GF-D8 (cell line): ENCODE results near the gene CEP170B.

Experiments used
- DNase-seq: peaks from one replicate; lab custom pipeline; 2025; lab: John Stamatoyannopoulos, UW

The CEP170B gene

DNA sequence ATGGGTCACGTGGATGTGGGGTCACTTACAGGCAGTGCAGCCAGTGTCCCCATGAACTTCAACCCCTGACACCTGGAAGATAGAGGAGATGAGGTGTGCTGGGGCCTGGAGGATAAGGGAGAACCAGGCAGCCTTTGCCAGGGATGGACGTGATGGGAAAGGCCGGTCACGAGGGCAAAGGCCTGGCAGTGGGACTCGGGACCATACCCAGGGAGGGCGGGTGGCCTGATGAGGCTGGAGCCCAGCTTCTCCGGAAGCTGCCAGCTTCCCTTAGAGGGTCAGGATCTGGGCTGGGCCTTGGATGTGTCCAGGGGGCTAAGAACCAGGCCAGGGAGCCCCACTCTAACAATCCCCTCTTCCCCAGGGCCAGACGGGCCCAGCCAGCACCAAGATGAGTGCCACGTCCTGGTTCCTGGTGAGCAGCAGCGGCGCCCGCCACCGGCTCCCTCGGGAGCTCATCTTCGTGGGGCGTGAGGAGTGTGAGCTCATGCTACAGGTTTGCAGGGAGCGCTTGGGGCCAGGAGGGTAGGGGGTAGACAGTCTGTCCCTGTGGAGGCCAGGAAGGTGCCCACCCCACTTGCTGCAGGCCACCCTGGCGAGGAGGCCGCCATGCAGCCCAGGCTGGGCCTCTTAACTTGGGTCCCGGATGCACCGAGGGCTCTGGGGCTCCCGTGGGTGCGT, 3.1 kb downstream of the CEP170B start:
- no peak for DNase-seq

DNA sequence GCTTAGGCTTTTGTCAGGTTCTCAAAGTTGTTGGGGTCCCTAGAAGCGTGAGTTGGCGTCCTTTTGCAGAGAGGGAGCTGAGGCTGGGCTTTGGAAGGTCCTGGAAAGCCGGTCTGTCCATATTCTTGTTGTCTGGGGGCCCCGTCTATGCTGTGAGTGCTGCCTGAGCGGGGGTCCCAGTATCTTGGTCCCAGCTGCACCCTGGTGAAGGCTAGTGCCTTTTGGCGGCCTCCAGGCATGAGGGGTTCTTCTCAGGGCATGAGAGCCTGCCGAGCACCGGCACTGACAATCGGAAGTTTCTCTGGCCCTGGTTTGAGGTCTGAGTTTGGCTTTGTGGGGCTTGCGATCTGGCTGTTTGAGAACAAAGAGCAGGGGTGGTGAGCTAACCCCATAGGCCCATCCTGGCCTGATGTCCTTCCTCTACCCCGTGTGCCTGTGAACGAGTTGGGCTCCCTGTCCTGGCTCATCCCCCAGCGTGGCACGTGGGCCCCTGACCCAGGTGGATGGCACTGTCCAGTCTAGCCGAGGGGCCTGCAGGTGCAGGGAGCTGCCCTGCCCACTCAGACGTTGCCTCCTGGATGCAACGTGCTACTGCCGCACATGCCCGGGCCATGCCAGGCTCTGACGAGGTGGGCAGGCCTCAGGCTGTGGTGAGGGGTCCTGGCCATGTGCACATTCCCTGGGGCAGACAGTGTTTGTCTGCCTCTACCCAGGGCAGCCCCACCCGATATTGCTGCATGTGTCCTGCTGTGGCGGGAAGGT, 3.9 kb downstream of the CEP170B start:
- no peak for DNase-seq

DNA sequence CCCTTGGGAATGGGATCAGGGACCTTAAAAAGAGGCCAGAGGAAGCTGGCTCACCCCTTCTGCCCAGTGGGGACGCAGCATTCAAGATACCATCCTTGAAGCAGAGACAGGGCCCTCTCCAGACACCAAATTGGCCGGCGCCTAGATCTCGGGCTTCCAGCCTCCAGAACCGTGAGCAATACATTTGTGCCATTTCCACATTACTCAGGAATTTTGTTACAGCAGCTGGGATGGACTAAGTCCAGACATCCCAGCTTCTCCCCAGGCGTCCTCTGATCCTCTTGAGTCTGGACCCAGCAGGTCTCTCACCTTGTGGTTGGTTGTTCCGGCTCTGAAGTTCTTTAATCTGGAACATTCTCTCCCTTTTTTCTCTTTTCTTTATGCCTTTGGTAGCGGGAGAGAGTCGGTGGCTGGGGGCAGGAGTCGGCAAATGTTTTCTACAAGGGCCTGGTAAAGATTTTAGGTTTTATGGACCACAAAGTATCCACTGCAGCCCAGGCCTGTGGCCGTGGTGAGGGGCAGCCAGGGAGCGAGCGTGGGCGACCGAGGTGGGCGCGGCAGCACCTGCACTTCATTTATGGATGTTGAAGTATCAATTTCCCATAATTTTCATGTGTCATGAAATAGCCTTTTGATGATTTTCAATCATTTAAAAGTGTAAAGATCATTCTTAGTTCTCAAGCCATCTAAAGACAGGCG, 4.8 kb downstream of the CEP170B start:
- DNase-seq, result no peak

- DNase-seq, result no peak
Measured at GRCh38 chr14:104870368-104871144, 5.5 kb downstream of the CEP170B start.

DNA sequence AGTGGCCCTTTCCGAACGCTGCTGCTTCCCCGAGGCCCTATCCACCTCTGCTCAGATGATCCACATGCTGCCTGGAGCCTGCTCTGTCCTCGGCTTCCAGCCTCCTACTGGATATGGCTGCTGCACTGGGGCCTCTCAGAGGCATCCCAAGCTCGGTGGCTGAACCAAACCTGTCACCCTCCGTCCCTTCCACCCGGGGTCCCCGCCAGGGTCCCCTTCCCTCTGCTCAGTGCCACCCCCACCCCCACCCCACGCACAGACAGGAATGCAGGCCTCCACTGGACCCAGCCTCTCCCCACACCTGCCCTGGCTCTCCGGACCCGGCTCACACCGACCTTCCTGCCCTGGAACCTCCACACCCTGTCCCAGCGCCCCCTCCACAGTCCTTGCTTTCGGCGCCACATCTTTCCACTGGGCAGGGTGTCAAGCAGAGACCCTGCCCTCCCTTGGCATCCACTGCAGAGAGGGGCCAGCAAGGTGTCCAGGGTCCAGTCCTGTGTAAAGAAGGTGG, 6.1 kb downstream of the CEP170B start:
- no peak for DNase-seq

GRCh38 chr14:104871656-104872468, 6.8 kb downstream of the CEP170B start:
- no peak for DNase-seq

GRCh38 chr14:104872469-104873341, 7.6 kb downstream of the CEP170B start:
- no peak for DNase-seq

DNA sequence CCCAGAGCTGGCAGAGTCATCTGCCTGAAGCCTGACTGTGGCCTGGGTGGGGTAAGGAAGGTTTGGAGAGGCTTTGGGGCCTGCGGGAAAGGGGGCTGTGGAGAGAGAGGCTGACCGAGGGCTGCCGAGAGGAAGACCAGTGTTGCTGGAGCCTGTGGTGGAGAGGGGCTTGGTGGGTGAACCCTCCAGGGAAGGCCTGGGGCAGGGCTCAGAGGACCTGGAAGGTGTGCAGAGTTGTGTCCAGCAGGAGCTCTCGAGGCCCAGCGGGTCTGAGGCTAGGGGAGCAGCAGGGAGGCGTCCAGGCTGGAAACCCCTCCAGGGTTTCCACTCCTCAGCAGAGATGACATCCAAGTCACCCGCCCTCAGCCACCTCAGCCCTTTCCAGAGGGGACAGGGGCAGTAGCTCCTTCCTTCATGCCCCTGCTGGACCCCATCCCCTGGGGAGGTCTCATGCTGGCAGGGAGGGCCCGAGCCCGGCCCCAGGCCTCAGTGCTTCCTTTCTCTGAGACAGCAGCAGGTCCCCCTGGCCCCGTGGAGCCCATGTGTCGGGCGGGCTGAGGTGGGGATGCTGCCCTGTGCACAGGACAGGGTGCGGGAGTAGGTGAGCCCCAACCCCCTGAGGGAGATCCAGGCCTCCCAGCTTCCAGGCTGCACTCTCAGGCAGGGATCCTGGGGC, 8.4 kb downstream of the CEP170B start:
- no peak for DNase-seq

DNA sequence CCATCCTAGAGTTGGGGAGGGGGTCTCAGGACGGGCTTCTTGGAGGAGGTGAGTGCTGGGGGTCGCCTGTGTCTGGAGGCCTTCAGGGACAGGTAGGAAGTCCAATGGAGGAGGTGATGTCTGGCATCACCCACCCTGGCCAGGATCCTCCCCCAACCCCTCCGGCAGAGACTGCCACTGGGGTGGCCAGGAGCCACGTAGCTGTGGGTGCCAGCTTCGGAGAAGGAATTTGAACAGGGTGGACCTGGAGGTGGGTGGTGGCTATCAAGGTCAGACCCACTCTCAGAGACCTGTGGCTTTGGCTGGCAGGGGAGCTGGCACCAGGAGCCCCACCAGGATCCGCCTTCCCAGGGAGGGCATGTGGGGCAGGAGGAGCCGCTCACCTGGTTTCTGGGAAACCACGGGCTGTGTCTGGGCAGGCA, 9.1 kb downstream of the CEP170B start:
- DNase-seq, result no peak

GRCh38 chr14:104874571-104875411, 9.7 kb downstream of the CEP170B start:
- no peak for DNase-seq

DNA sequence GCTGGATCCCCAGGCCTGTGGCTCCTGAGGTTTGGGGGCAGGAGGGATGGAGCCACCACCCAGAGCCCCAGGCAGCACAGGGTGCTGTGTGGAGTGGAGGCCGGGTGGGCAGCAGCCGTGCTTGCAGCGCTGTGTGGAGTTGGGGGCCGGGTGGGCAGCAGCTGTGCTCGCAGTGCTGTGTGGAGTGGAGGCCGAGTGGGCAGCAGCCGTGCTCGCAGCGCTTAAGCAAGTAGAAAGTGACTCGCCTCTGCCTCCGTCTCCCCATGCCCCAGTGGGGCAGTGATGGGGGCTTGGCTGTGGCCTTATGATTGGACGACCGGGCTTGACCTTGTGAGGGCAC, 10.3 kb downstream of the CEP170B start:
- no peak for DNase-seq

GRCh38 chr14:104875811-104876210, 10.7 kb downstream of the CEP170B start:
- DNase-seq, result no peak

GRCh38 chr14:104876251-104876699, 11.2 kb downstream of the CEP170B start:
- DNase-seq, result no peak

GRCh38 chr14:104877066-104877805, 12.2 kb downstream of the CEP170B start:
- DNase-seq, result no peak

DNA sequence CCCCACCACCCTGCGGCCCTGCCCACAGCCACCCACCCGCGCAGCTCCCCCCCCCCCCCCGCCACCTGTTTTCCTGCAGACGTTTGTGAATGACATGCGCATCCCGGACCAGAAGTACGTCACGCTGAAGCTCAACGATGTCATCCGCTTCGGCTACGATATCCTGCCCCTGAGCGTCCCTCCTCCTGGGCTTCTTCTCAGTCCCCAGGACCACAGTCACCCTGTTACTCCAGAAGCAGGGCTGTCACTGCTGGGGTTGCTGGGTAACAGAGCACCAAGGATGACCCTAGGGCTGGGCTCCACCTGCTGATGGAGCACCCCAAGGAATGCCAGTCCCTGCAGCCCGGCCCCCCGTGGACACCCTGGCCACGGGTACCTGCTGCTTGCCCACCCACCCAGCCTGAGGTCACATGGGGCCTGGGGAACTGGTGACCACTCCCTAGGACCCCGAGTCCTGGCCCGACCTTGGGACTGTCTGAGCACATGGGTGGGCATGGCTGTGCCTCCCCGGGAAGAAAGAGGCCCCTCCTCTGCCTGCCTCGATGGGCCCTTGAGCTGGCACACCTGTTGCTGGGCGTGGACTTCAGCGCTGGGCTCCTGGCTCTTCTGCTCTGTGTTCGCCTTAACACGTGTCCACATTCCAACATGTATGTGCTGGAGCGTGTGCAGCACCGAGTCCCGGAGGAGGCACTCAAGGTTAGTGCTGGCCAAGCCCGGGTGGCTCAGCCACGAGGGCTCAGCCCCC, 12.9 kb downstream of the CEP170B start:
- no peak for DNase-seq

- DNase-seq, result no peak
Measured at GRCh38 chr14:104878582-104878981, 13.5 kb downstream of the CEP170B start.
